Measurements from ENCODE around the gene ZNF211. TPM values are rescaled to one million over a fixed set of nuclear protein-coding genes. Genes with fewer than 3 reads are reported as not detected.

ZNF211 gene
- polyA plus RNA-seq, 1 donor (not counting 4 experiments of a cell fraction or from before 2014, with no cell fraction given), result 15.5 TPM

DNA sequence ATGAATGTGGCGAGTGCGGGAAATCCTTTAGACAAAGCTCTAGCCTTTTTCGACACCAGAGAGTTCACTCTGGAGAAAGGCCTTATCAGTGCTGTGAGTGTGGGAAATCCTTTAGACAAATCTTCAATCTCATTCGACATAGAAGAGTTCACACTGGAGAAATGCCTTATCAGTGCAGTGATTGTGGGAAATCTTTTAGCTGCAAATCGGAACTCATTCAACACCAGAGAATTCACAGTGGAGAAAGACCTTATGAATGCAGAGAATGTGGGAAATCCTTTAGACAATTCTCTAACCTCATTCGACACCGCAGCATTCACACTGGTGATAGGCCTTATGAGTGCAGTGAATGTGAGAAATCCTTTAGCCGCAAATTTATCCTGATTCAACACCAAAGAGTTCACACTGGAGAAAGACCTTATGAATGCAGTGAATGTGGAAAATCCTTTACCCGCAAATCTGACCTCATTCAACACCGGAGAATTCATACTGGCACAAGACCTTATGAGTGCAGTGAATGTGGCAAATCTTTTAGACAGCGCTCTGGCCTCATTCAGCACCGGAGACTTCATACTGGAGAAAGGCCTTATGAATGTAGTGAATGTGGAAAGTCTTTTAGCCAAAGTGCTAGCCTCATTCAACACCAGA is 54.5 kb downstream of the ZNF211 start:
- Histone ChIP-seq H3K9me1 (ENCODE audit: control insufficient read depth, extremely low read depth, insufficient read depth, low read length) (no peaks in the 10 kb centered on the region), H3K9ac (ENCODE audit: control insufficient read depth, extremely low read depth, insufficient read depth, low read length) (no peak overlapping the region), H3K36me3 (ENCODE audit: control insufficient read depth in 2 of 2, extremely low read depth in 1 of 2, insufficient read depth in 2 of 2, low read length in 2 of 2) (peaks cover 31 to 39% of the 10 kb centered on the region in 2 experiments), H3K4me2 (ENCODE audit: control insufficient read depth, extremely low read depth, insufficient read depth, low read depth, low read length) (no peak overlapping the region), H4K20me1 (ENCODE audit: control insufficient read depth, extremely low read depth, insufficient read depth, low read length) (no peaks in the 10 kb centered on the region), H2AFZ (ENCODE audit: control insufficient read depth, low read length) (no peak overlapping the region), H3K4me1 (ENCODE audit: control insufficient read depth, extremely low read depth, insufficient read depth, low read length) (peaks cover 18% of the 10 kb centered on the region), H3K4me3 (ENCODE audit: control insufficient read depth in 2 of 3, extremely low read depth in 1 of 3, insufficient read depth in 2 of 3, low read depth in 1 of 3, low read length in 3 of 3) (no peak overlapping the region), H3K9me3 (ENCODE audit: control insufficient read depth, low read depth, low read length) (peaks cover 35% of the 10 kb centered on the region), H3K79me2 (ENCODE audit: control insufficient read depth, insufficient read depth, low read length) (peaks cover 60% of the 10 kb centered on the region), H3K27me3 (ENCODE audit: control insufficient read depth, extremely low read depth, insufficient read depth, low read length) (no peaks in the 10 kb centered on the region), H3K27ac (ENCODE audit: control insufficient read depth, insufficient read depth, low read length) (no peak overlapping the region)
- no peak for DNase-seq (ENCODE audit: low read depth, low spot score)
- TF ChIP-seq, protein P1, sequence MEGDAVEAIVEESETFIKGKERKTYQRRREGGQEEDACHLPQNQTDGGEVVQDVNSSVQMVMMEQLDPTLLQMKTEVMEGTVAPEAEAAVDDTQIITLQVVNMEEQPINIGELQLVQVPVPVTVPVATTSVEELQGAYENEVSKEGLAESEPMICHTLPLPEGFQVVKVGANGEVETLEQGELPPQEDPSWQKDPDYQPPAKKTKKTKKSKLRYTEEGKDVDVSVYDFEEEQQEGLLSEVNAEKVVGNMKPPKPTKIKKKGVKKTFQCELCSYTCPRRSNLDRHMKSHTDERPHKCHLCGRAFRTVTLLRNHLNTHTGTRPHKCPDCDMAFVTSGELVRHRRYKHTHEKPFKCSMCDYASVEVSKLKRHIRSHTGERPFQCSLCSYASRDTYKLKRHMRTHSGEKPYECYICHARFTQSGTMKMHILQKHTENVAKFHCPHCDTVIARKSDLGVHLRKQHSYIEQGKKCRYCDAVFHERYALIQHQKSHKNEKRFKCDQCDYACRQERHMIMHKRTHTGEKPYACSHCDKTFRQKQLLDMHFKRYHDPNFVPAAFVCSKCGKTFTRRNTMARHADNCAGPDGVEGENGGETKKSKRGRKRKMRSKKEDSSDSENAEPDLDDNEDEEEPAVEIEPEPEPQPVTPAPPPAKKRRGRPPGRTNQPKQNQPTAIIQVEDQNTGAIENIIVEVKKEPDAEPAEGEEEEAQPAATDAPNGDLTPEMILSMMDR (optimal IDR thresholded peaks at IDR 0.05 in 1 of 3, IDR thresholded peaks at IDR 0.05 in 1 of 3, conservative IDR thresholded peaks at IDR 0.05 in 1 of 3; ENCODE audit: extremely low read depth in 1 of 3, insufficient read depth in 2 of 3, low read length in 3 of 3), result no peak
- no peak for TF ChIP-seq EZH2 (IDR thresholded peaks at IDR 0.05; ENCODE audit: low read length)
- dilution Hi-C loops (cut with MboI; ENCODE audit: extremely low pct_ligation_motif_present, low sequenced_read_pairs), result no loop called here
- FAIRE-seq, result no peak

DNA sequence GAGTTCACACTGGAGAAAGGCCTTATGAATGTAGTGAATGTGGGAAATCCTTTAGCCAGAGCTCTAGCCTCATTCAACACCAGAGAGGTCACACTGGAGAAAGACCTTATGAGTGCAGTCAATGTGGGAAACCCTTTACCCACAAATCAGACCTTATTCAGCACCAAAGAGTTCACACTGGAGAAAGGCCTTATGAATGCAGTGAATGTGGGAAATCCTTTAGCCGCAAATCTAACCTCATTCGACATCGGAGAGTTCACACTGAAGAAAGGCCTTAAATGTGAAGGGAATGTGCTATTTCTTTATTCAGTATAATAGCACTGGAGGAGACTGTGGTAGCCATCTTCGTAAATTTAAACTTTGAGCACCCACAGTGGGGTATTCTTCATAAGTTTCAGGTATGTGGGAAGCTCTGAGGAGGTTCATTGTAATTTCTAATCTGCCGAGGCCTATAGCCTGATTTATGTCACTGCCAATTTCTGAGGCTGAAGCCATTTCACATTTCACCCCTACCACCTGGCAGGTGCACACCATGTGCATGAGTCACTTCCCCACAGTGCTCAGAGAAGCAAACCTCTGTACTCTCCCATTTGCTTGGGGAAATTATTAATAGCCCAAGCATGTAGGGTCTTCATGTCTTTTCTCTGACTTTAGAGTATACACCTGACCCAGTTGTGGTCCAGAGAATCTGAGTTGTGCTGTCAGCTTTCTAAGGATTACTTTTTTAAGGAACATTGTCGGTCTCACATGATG is 55.2 kb downstream of the ZNF211 start:
- TF ChIP-seq EZH2 (IDR thresholded peaks at IDR 0.05; ENCODE audit: low read length), result no peak
- TF ChIP-seq, protein P1 (optimal IDR thresholded peaks at IDR 0.05 in 1 of 3, IDR thresholded peaks at IDR 0.05 in 1 of 3, conservative IDR thresholded peaks at IDR 0.05 in 1 of 3; ENCODE audit: extremely low read depth in 1 of 3, insufficient read depth in 2 of 3, low read length in 3 of 3), result no peak
- H2AFZ ChIP-seq (ENCODE audit: control insufficient read depth, low read length), result no peak overlapping the region
- no peak overlapping the region for H3K4me2 ChIP-seq (ENCODE audit: control insufficient read depth, extremely low read depth, insufficient read depth, low read depth, low read length)
- no peak overlapping the region for H3K4me3 ChIP-seq (ENCODE audit: control insufficient read depth in 2 of 3, extremely low read depth in 1 of 3, insufficient read depth in 2 of 3, low read depth in 1 of 3, low read length in 3 of 3)
- peaks cover 57% of the 10 kb centered on the region for H3K79me2 ChIP-seq (ENCODE audit: control insufficient read depth, insufficient read depth, low read length)
- DNase-seq (ENCODE audit: low read depth, low spot score), result no peak
- FAIRE-seq, result peak; percentile 34
- no peak overlapping the region for H3K27ac ChIP-seq (ENCODE audit: control insufficient read depth, insufficient read depth, low read length)
- H3K9ac ChIP-seq (ENCODE audit: control insufficient read depth, extremely low read depth, insufficient read depth, low read length), result no peak overlapping the region
- H4K20me1 ChIP-seq (ENCODE audit: control insufficient read depth, extremely low read depth, insufficient read depth, low read length), result no peaks in the 10 kb centered on the region
- H3K4me1 ChIP-seq (ENCODE audit: control insufficient read depth, extremely low read depth, insufficient read depth, low read length), result peaks cover 11% of the 10 kb centered on the region
- H3K9me3 ChIP-seq (ENCODE audit: control insufficient read depth, low read depth, low read length), result peaks cover 35% of the 10 kb centered on the region
- H3K27me3 ChIP-seq (ENCODE audit: control insufficient read depth, extremely low read depth, insufficient read depth, low read length), result no peaks in the 10 kb centered on the region
- H3K9me1 ChIP-seq (ENCODE audit: control insufficient read depth, extremely low read depth, insufficient read depth, low read length), result no peaks in the 10 kb centered on the region
- H3K36me3 ChIP-seq (ENCODE audit: control insufficient read depth in 2 of 2, extremely low read depth in 1 of 2, insufficient read depth in 2 of 2, low read length in 2 of 2), result peaks cover 34 to 39% of the 10 kb centered on the region in 2 experiments
- dilution Hi-C loops (cut with MboI; ENCODE audit: extremely low pct_ligation_motif_present, low sequenced_read_pairs), result no loop called here
